Measurements from ENCODE around the gene CLNK.
"Not testable (repeated sequence)": the region's sequence is repeated elsewhere in the genome, so short reads cannot be mapped to it uniquely, and the experiment has no call there.

CLNK gene

GRCh38 chr4:10656420-10656819 lies 28.1 kb downstream of the CLNK start:
- DNase-seq: no peak

- no peak for DNase-seq
These were observed 28.6 kb downstream of the CLNK start for GRCh38 chr4:10655968-10656367.

GRCh38 chr4:10648479-10648878 lies 36.1 kb downstream of the CLNK start:
- no peak for DNase-seq

- DNase-seq: no peak
These were observed 36.7 kb downstream of the CLNK start for GRCh38 chr4:10647846-10648245.

GRCh38 chr4:10643600-10644425 lies 40.8 kb downstream of the CLNK start:
- no peak for DNase-seq

- DNase-seq: no peak
These were observed 43.9 kb downstream of the CLNK start for GRCh38 chr4:10640561-10641201.

- DNase-seq: no peak
These were observed 44.9 kb downstream of the CLNK start for GRCh38 chr4:10639664-10640063.

- no peak for DNase-seq
These were observed 45.5 kb downstream of the CLNK start for GRCh38 chr4:10639100-10639499.

- DNase-seq: no peak
These were observed 49.5 kb downstream of the CLNK start for GRCh38 chr4:10635091-10635490.

GRCh38 chr4:10629394-10629793 lies 55.2 kb downstream of the CLNK start:
- DNase-seq: no peak

- DNase-seq: no peak
These were observed 59.4 kb downstream of the CLNK start for GRCh38 chr4:10625131-10625530.

GRCh38 chr4:10623862-10624261 lies 60.7 kb downstream of the CLNK start:
- DNase-seq: no peak

GRCh38 chr4:10623241-10623640 lies 61.3 kb downstream of the CLNK start:
- no peak for DNase-seq

GRCh38 chr4:10622728-10623127 lies 61.8 kb downstream of the CLNK start:
- no peak for DNase-seq

GRCh38 chr4:10620935-10621488 lies 63.6 kb downstream of the CLNK start:
- no peak for DNase-seq

GRCh38 chr4:10619855-10620254 lies 64.7 kb downstream of the CLNK start:
- DNase-seq: no peak

GRCh38 chr4:10619220-10619619 lies 65.3 kb downstream of the CLNK start:
- DNase-seq: no peak

GRCh38 chr4:10614926-10615325 lies 69.6 kb downstream of the CLNK start:
- not testable (repeated sequence) for DNase-seq

GRCh38 chr4:10613926-10614478 lies 70.6 kb downstream of the CLNK start:
- DNase-seq: no peak

- DNase-seq: no peak
These were observed 72.1 kb downstream of the CLNK start for GRCh38 chr4:10612476-10612875.

- no peak for DNase-seq
These were observed 72.9 kb downstream of the CLNK start for GRCh38 chr4:10611673-10612072.

- no peak for DNase-seq
These were observed 75.9 kb downstream of the CLNK start for GRCh38 chr4:10608501-10609219.

GRCh38 chr4:10607206-10607605 lies 77.4 kb downstream of the CLNK start:
- no peak for DNase-seq

All from activated CD4-positive, alpha-beta T cell treated with anti-CD3 and anti-CD28 coated beads for 4 hours (primary cell).